ENCODE data around the gene LIPC. TPM values are rescaled to one million over a fixed set of nuclear protein-coding genes. Genes with fewer than 3 reads are reported as not detected.

The LIPC gene
- total and polyA plus RNA-seq, 2 donors (not counting 3 experiments of a cell fraction or from before 2014, with no cell fraction given) = not detected

- no peaks in the 10 kb centered on the region for H3K9me3 ChIP-seq (replicated peaks; ENCODE audit: control insufficient read depth, insufficient read depth, low read length)
- ChIA-PET POLR2A (no interaction called here), CTCF (no interaction called here)
- dilution Hi-C loops (cut with MboI; ENCODE audit: extremely low pct_ligation_motif_present, low sequenced_read_pairs) = no loop called here
- H3K27ac ChIP-seq (ENCODE audit: insufficient read depth, low read depth, low read length) = no peak overlapping the region
- DNase-seq (ENCODE audit: low read depth, low spot score) (no peak), FAIRE-seq (no peak)
- TF ChIP-seq GATA2 (IDR thresholded peaks at IDR 0.05; ENCODE audit: insufficient read depth, insufficient read length, low read depth, low read length) (no peak), POLR2AphosphoS5 (IDR thresholded peaks at IDR 0.05; ENCODE audit: insufficient read depth, low read depth, low read length) (no peak), MYC (IDR thresholded peaks at IDR 0.05; ENCODE audit: low read depth, low read length) (no peak), POLR2A (IDR thresholded peaks at IDR 0.05; ENCODE audit: low read depth, low read length) (no peak), JUN (IDR thresholded peaks at IDR 0.05; ENCODE audit: borderline replicate concordance, insufficient read depth, insufficient read length, low read depth) (no peak), EZH2 (IDR thresholded peaks at IDR 0.05; ENCODE audit: borderline replicate concordance, low read depth, low read length, severe bottlenecking) (no peak), CTCF (IDR thresholded peaks at IDR 0.05; ENCODE audit: extremely low read depth in 1 of 2, insufficient read depth in 1 of 2, low read depth in 1 of 2, low read length in 2 of 2) (no peak), FOS (IDR thresholded peaks at IDR 0.05; ENCODE audit: borderline replicate concordance, insufficient read depth, low read length) (no peak)
- TF ChIP-seq, protein P1, sequence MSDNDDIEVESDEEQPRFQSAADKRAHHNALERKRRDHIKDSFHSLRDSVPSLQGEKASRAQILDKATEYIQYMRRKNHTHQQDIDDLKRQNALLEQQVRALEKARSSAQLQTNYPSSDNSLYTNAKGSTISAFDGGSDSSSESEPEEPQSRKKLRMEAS (IDR thresholded peaks at IDR 0.05; ENCODE audit: insufficient read depth, insufficient read length) = no peak
- intact Hi-C loops (cut with micrococcal nuclease) = no loop called here
- no peaks in the 10 kb centered on the region for H3K36me3 ChIP-seq (ENCODE audit: control insufficient read depth in 2 of 2, extremely low read depth in 1 of 2, insufficient read depth in 2 of 2, low read length in 2 of 2)
- BruUV-seq (replicated peaks) = no TSS peak
- H4K20me1 ChIP-seq (replicated peaks; ENCODE audit: control insufficient read depth, extremely low read depth, insufficient read depth, low read length) = no peaks in the 10 kb centered on the region
- H3K4me1 ChIP-seq (ENCODE audit: control insufficient read depth, extremely low read depth, insufficient read depth, low read length) = no peaks in the 10 kb centered on the region
- no peaks in the 10 kb centered on the region for H3K9me1 ChIP-seq (replicated peaks; ENCODE audit: control insufficient read depth, extremely low read depth, insufficient read depth, low read length)
- H3K4me3 ChIP-seq (replicated peaks in 1 of 3; ENCODE audit: insufficient read depth in 1 of 3, low read depth in 1 of 3, low read length in 3 of 3) = no peak overlapping the region
- peaks cover 0 to 3% of the 10 kb centered on the region in 2 experiments for H3K27me3 ChIP-seq (ENCODE audit: control insufficient read depth in 2 of 2, insufficient read depth in 2 of 2, low read length in 2 of 2)
- H3K79me2 ChIP-seq (ENCODE audit: control insufficient read depth, insufficient read depth, low read length) = no peaks in the 10 kb centered on the region
- H2AFZ ChIP-seq (ENCODE audit: low read depth, low read length) = no peak overlapping the region
- no peak overlapping the region for H3K9ac ChIP-seq (replicated peaks; ENCODE audit: extremely low read depth, insufficient read depth, low read length)
- H3K4me2 ChIP-seq (ENCODE audit: insufficient read depth, low read length) = no peak overlapping the region
Measured at GRCh38 chr15:58498821-58499580, 67.2 kb downstream of the LIPC start.

Data from endothelial cell of umbilical vein (primary cell).